A673 (cell line): ENCODE results near the gene ESX1. TPM values are rescaled to one million over a fixed set of nuclear protein-coding genes. Genes with fewer than 3 reads are reported as not detected.

Experiments
- Bru-seq: library from RNA; stranded (reverse); fragments of 400-500 nt; gene quantifications from one replicate; lab custom pipeline; 2021; lab: Mats Ljungman, UMichigan
- BruChase-seq, 2 experiments: library from RNA; stranded (reverse); fragments of 400-500 nt; gene quantifications; one replicate each; lab custom pipeline; 2021; lab: Mats Ljungman, UMichigan
- BruUV-seq: library from RNA; stranded (reverse); fragments of 400-500 nt; replicated peaks from 2 replicates; lab custom pipeline; 2021; lab: Mats Ljungman, UMichigan
- CTCF ChIA-PET: fragments of 300-600 bp; sonication (Branson Sonifier 250); formaldehyde crosslinking; loops from one replicate; lab custom pipeline; 2022; ENCODE audit warnings: antibody characterized with exemption; lab: Charles Lee
- POLR2A ChIA-PET: fragments of 300-600 bp; sonication (Branson Sonifier 250); formaldehyde crosslinking; loops from one replicate; lab custom pipeline; 2022; ENCODE audit warnings: antibody characterized with exemption; ENCODE audit not compliant: low non-redundant PET; lab: Charles Lee
- DNase-seq: peaks from one replicate; pipeline ENCODE4 v3.0.0-alpha.2; 2015; ENCODE audit warnings: low spot score
- H3K27ac ChIP-seq: fragments of 200-600 bp; sonication (generic); 2 replicates; pipeline ENCODE4 v1.5.1; 2016; ENCODE audit warnings: mixed run types, low read depth, mild to moderate bottlenecking, mixed read lengths, antibody characterized with exemption, low read length; ENCODE audit not compliant: poor library complexity, severe bottlenecking
- H3K27me3 ChIP-seq: fragments of 200-600 bp; sonication (generic); replicated peaks from 2 replicates; pipeline ENCODE4 v1.6.1; 2017; ENCODE audit warnings: mixed run types, low read depth, mild to moderate bottlenecking, mixed read lengths, antibody characterized with exemption, low read length; ENCODE audit not compliant: insufficient read depth, poor library complexity
- H3K36me3 ChIP-seq: fragments of 200-600 bp; sonication (generic); 2 replicates; pipeline ENCODE4 v1.6.1; 2016; ENCODE audit warnings: mixed run types, mild to moderate bottlenecking, mixed read lengths, antibody characterized with exemption, low read length; ENCODE audit not compliant: insufficient read depth, poor library complexity, severe bottlenecking
- H3K4me1 ChIP-seq: fragments of 200-600 bp; sonication (generic); 2 replicates; pipeline ENCODE4 v1.6.1; 2017; ENCODE audit warnings: mixed run types, mild to moderate bottlenecking, mixed read lengths, antibody characterized with exemption, low read length; ENCODE audit not compliant: insufficient read depth, poor library complexity, severe bottlenecking
- H3K4me3 ChIP-seq: fragments of 200-600 bp; sonication (generic); 2 replicates; pipeline ENCODE4 v1.5.1; 2016; ENCODE audit warnings: low read depth, mixed run types, mild to moderate bottlenecking, mixed read lengths, low read length; ENCODE audit not compliant: poor library complexity, severe bottlenecking
- H3K9me3 ChIP-seq: fragments of 200-600 bp; sonication (generic); 2 replicates; pipeline ENCODE4 v1.6.1; 2016; ENCODE audit warnings: mixed run types, low read depth, mild to moderate bottlenecking, mixed read lengths, antibody characterized with exemption, low read length; ENCODE audit not compliant: poor library complexity, severe bottlenecking
- EZH2 ChIP-seq: fragments of 200-600 bp; sonication (generic); IDR thresholded peaks from 2 replicates; pipeline ENCODE4 v1.6.1; 2017; ENCODE audit warnings: borderline replicate concordance, low read depth, mild to moderate bottlenecking, mixed read lengths, antibody characterized with exemption, low read length; ENCODE audit not compliant: poor library complexity, severe bottlenecking
- intact Hi-C: fragments of 100-400 bp; cut with micrococcal nuclease; formaldehyde crosslinking; loops from one replicate; pipeline ENCODE4 v1.10.0; 2022; ENCODE audit not compliant: unreplicated experiment
- long read RNA-seq: library from polyadenylated mRNA; stranded (forward); transcript quantifications from one replicate; pipeline ENCODE4 v2.0.0, GENCODE V29; 2022
- total RNA-seq: library from RNA; stranded (reverse); gene quantifications from 2 replicates; pipeline ENCODE4 v1.2.3, GENCODE V29; 2021
- TF ChIP-seq, protein P1 (sequence below): fragments of 300-800, 200-600 bp; sonication (generic); conservative IDR thresholded peaks from 2 replicates; pipeline ENCODE4 v1.5.1; 2017; ENCODE audit warnings: low read depth, mild to moderate bottlenecking, antibody characterized with exemption, low read length, moderate library complexity, mixed read lengths

ESX1 gene
- total RNA-seq (not detected in 2 replicates), Bru-seq, nascent RNA (not detected), BruChase-seq, experiment 1, labeled RNA remaining after a 2-hour chase (not detected), BruChase-seq, experiment 2, labeled RNA remaining after a 6-hour chase (not detected)
- long read RNA-seq: 0 reads

DNA sequence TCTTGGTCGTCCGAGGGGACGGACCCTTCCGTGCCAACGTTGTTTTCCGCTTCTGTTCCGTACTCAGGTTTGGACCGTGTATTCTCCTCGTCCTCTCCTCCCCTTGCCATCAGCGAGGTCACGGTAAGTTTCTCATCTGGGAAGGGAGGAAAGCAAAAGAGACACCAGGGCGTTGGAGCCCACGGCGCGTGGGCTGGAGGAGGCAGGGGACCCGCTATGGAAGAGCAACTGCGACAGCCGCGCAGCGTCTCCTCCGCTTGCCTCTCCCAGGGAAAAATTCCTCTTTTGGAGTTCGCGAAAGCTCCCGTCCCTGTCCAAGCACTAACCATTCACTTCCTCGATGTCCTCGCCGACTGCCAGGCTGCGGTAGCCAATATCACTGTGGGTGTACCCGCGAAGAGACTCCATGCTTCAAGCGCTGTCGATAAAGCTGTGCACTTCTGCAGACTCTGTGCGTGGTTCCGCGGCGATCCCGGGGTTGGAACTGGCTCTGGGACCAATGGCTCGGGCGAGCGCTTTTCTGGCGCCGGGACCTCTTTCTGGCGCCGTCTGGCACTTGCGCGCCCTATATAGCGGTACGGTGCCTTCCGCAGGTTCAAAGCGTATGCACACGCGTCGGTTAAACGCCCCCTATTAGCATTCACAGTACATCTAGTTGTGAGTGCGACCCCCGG lies at the start of gene ESX1:
TSS of gene ESX1 (minus strand) at position 492 of the 674 bp plus-strand sequence. CDS start at position 408, 84 bp downstream.
- no TSS peak for BruUV-seq
- intact Hi-C loops: no loop called here
- CTCF ChIA-PET: interaction anchor here (0.9 kb wide), 1 partner anchor 59 kb away, joined by 3 read pairs; no protein-coding TSS in a partner anchor
- Histone ChIP-seq H3K4me1 (no peaks in the 10 kb centered on the region), H3K9me3 (no peaks in the 10 kb centered on the region), H3K27me3 (peaks cover 55% of the 10 kb centered on the region), H3K4me3 (peak within 1 kb of the TSS; percentile 10), H3K36me3 (no peaks in the 10 kb centered on the region), H3K27ac (no peak within 1 kb of the TSS)
- TF ChIP-seq, protein P1, sequence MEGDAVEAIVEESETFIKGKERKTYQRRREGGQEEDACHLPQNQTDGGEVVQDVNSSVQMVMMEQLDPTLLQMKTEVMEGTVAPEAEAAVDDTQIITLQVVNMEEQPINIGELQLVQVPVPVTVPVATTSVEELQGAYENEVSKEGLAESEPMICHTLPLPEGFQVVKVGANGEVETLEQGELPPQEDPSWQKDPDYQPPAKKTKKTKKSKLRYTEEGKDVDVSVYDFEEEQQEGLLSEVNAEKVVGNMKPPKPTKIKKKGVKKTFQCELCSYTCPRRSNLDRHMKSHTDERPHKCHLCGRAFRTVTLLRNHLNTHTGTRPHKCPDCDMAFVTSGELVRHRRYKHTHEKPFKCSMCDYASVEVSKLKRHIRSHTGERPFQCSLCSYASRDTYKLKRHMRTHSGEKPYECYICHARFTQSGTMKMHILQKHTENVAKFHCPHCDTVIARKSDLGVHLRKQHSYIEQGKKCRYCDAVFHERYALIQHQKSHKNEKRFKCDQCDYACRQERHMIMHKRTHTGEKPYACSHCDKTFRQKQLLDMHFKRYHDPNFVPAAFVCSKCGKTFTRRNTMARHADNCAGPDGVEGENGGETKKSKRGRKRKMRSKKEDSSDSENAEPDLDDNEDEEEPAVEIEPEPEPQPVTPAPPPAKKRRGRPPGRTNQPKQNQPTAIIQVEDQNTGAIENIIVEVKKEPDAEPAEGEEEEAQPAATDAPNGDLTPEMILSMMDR: no peak
- peak; percentile 65 for TF ChIP-seq EZH2
- POLR2A ChIA-PET: no interaction called here
- peak; percentile 14 for DNase-seq

DNA sequence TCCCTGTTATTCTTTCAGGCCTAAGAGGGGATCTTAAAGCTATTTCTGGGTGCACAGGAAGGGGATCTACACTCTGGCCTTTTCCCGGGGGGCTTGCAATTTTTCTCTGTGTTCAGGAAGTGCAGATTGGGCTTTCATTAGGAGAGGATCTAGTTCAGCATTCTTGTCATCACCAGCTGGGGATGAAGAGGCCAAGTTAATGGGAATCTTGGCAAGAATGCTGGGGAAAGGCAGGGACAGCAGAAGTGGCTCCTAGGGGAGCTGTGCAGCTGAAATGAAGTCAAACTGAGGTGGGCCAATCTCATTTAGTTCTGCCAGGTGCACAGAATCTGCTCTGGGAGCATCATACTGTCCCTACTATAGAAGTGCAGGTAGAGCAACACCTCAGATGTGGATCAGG lies 40.9 kb upstream of the ESX1 start:
- H3K27ac ChIP-seq: no peak overlapping the region
- no peaks in the 10 kb centered on the region for H3K4me1 ChIP-seq
- CTCF ChIA-PET: no interaction called here
- TF ChIP-seq, protein P1: no peak
- TF ChIP-seq EZH2: no peak
- H3K27me3 ChIP-seq: peaks cover 11% of the 10 kb centered on the region
- no peak overlapping the region for H3K4me3 ChIP-seq
- H3K36me3 ChIP-seq: no peaks in the 10 kb centered on the region
- no peaks in the 10 kb centered on the region for H3K9me3 ChIP-seq
- intact Hi-C loops: no loop called here
- POLR2A ChIA-PET: no interaction called here
- DNase-seq: no peak
- BruUV-seq: no TSS peak

- no peak for DNase-seq
- POLR2A ChIA-PET: no interaction called here
- no peak overlapping the region for H3K4me3 ChIP-seq
- intact Hi-C loops: no loop called here
- H3K27me3 ChIP-seq: peaks cover 17% of the 10 kb centered on the region
- no peak overlapping the region for H3K27ac ChIP-seq
- no peaks in the 10 kb centered on the region for H3K9me3 ChIP-seq
- no peaks in the 10 kb centered on the region for H3K36me3 ChIP-seq
- BruUV-seq: no TSS peak
- no peak for TF ChIP-seq EZH2
- TF ChIP-seq, protein P1: no peak
- H3K4me1 ChIP-seq: no peaks in the 10 kb centered on the region
- CTCF ChIA-PET: no interaction called here
Measured at GRCh38 chrX:104288961-104289360, 34.2 kb upstream of the ESX1 start.
